OCI-LY1 (cell line): ENCODE results near the gene SPOCK1.

Experiments used
- H2AFZ ChIP-seq: fragments of 200-600 bp; sonication (generic), shearing (Covaris generic); 2 replicates; pipeline ENCODE4 v1.6.0; 2014; ENCODE audit warnings: antibody characterized with exemption, mild to moderate bottlenecking, low read length
- H3F3A ChIP-seq: fragments of 200-600 bp; sonication (generic), shearing (Covaris generic); 2 replicates; pipeline ENCODE4 v1.6.0; 2014; ENCODE audit warnings: mild to moderate bottlenecking, antibody characterized with exemption, low read length, moderate library complexity; ENCODE audit not compliant: insufficient read depth
- H3K27ac ChIP-seq: fragments of 200-600 bp; sonication (generic); 2 replicates; pipeline ENCODE4 v1.5.1; 2014; ENCODE audit warnings: low read length, mixed run types, mild to moderate bottlenecking, low read depth; ENCODE audit not compliant: poor library complexity, severe bottlenecking
- H3K27me3 ChIP-seq: fragments of 200-600 bp; sonication (generic); 2 replicates; pipeline ENCODE4 v1.6.0; 2014; ENCODE audit warnings: antibody characterized with exemption, mild to moderate bottlenecking, low read length, moderate library complexity; ENCODE audit not compliant: insufficient read depth
- H3K36me3 ChIP-seq: fragments of 200-600 bp; sonication (generic); 2 replicates; pipeline ENCODE4 v1.6.1; 2014; ENCODE audit warnings: mild to moderate bottlenecking, antibody characterized with exemption, low read length, moderate library complexity, mixed read lengths; ENCODE audit not compliant: insufficient read depth
- H3K4me1 ChIP-seq: fragments of 200-600 bp; sonication (generic); 2 replicates; pipeline ENCODE4 v1.5.1; 2014; ENCODE audit warnings: mild to moderate bottlenecking, low read length, moderate library complexity; ENCODE audit not compliant: insufficient read depth, severe bottlenecking
- H3K4me2 ChIP-seq: fragments of 200-600 bp; sonication (generic), shearing (Covaris generic); 2 replicates; pipeline ENCODE4 v1.6.1; 2014; ENCODE audit warnings: low read length
- H3K4me3 ChIP-seq: fragments of 200-600 bp; sonication (generic); 2 replicates; pipeline ENCODE4 v1.5.1; 2014; ENCODE audit warnings: low read length, low read depth, mild to moderate bottlenecking, mixed read lengths; ENCODE audit not compliant: poor library complexity, severe bottlenecking
- H3K79me2 ChIP-seq: fragments of 200-600 bp; shearing (Covaris generic); 2 replicates; pipeline ENCODE4 v1.6.1; 2016; ENCODE audit warnings: mixed run types, low read length, mixed read lengths; ENCODE audit not compliant: insufficient read depth
- H3K9ac ChIP-seq: fragments of 200-600 bp; sonication (generic), shearing (Covaris generic); 2 replicates; pipeline ENCODE4 v1.6.1; 2014; ENCODE audit warnings: mild to moderate bottlenecking, low read length, mixed read lengths
- H3K9me2 ChIP-seq: fragments of 200-600 bp; sonication (generic), shearing (Covaris generic); 2 replicates; pipeline ENCODE4 v1.6.1; 2014; ENCODE audit warnings: low read depth, mild to moderate bottlenecking, low read length, mixed read lengths
- H3K9me3 ChIP-seq: fragments of 200-600 bp; shearing (Covaris generic); 2 replicates; pipeline ENCODE4 v1.6.1; 2014; ENCODE audit warnings: low read length, mixed read lengths
- H4K20me1 ChIP-seq: fragments of 200-600 bp; sonication (generic), shearing (Covaris generic); 2 replicates; pipeline ENCODE4 v1.6.0; 2016; ENCODE audit warnings: mild to moderate bottlenecking, low read length; ENCODE audit not compliant: insufficient read depth
- EZH2 ChIP-seq: fragments of 200-600 bp; sonication (generic), shearing (Covaris generic); IDR thresholded peaks from 2 replicates; pipeline ENCODE4 v1.8.0; 2017; ENCODE audit warnings: borderline replicate concordance, mixed run types, mild to moderate bottlenecking, antibody characterized with exemption, low read length, moderate library complexity, mixed read lengths
- TF ChIP-seq, protein P1 (sequence below): fragments of 200-600 bp; sonication (generic), shearing (Covaris generic); IDR thresholded peaks from 2 replicates; pipeline ENCODE4 v1.5.1; 2017; ENCODE audit warnings: mild to moderate bottlenecking, antibody characterized with exemption, low read length, moderate library complexity, mixed read lengths

Gene SPOCK1

DNA sequence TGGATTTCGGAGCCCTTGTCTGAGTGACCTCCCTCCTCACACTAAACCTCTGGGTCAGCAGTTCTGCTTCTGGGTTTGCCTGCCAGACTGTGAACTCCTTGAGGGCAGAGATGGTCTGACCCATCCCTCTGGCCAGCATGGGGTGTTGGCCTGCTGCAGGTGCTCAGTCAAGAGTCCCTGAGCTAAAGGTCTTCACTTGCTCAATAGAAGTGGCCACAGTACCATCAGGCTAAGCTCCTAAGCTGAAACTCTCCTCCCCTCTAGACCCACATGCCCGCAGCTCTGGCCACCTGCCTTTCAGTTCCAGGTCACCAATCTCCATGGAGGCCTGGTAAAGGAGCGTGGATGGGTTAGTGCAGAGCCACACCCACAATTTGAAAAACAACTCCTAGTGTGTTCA, 316.6 kb downstream of the SPOCK1 start:
- no peaks in the 10 kb centered on the region for H3K79me2 ChIP-seq
- H3K9me2 ChIP-seq = no peaks in the 10 kb centered on the region
- H3K9me3 ChIP-seq = no peaks in the 10 kb centered on the region
- TF ChIP-seq EZH2 = no peak
- TF ChIP-seq, protein P1, sequence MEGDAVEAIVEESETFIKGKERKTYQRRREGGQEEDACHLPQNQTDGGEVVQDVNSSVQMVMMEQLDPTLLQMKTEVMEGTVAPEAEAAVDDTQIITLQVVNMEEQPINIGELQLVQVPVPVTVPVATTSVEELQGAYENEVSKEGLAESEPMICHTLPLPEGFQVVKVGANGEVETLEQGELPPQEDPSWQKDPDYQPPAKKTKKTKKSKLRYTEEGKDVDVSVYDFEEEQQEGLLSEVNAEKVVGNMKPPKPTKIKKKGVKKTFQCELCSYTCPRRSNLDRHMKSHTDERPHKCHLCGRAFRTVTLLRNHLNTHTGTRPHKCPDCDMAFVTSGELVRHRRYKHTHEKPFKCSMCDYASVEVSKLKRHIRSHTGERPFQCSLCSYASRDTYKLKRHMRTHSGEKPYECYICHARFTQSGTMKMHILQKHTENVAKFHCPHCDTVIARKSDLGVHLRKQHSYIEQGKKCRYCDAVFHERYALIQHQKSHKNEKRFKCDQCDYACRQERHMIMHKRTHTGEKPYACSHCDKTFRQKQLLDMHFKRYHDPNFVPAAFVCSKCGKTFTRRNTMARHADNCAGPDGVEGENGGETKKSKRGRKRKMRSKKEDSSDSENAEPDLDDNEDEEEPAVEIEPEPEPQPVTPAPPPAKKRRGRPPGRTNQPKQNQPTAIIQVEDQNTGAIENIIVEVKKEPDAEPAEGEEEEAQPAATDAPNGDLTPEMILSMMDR = no peak
- H3K27ac ChIP-seq = no peak overlapping the region
- H2AFZ ChIP-seq = no peak overlapping the region
- no peak overlapping the region for H3K4me3 ChIP-seq
- no peak overlapping the region for H3K9ac ChIP-seq
- H3K4me1 ChIP-seq = no peaks in the 10 kb centered on the region
- H4K20me1 ChIP-seq = no peaks in the 10 kb centered on the region
- H3K27me3 ChIP-seq = no peaks in the 10 kb centered on the region; the same call in 1 of the 2 replicates
- no peaks in the 10 kb centered on the region for H3F3A ChIP-seq
- no peaks in the 10 kb centered on the region for H3K36me3 ChIP-seq
- no peak overlapping the region for H3K4me2 ChIP-seq

DNA sequence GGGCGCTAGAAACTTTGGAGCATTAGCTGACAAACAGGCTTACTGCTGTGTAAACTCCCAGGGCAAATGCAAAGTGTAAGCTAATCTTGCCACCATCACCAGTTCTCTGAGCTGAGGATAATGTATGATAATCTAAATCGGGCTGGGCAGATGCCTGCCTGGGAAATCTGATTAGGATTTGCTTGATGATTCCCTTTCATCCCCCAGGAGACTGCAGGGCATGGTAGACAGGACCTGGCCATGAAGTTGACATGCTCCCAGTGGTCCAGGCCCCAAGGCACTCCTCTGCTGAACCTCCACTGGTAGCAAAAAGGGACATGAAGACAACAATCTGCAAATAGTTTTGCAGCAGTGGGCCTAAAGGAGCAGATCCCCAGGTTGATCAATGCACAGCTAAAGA, 317.5 kb downstream of the SPOCK1 start:
- Histone ChIP-seq H3K36me3 (no peaks in the 10 kb centered on the region), H3K27me3 (no peaks in the 10 kb centered on the region; the same call in 1 of the 2 replicates), H3K9me3 (no peaks in the 10 kb centered on the region), H3K9ac (no peak overlapping the region), H3K4me2 (no peak overlapping the region), H3K27ac (no peak overlapping the region), H2AFZ (no peak overlapping the region), H3F3A (no peaks in the 10 kb centered on the region), H3K4me3 (no peak overlapping the region), H4K20me1 (no peaks in the 10 kb centered on the region), H3K79me2 (no peaks in the 10 kb centered on the region), H3K4me1 (no peaks in the 10 kb centered on the region), H3K9me2 (no peaks in the 10 kb centered on the region)
- no peak for TF ChIP-seq EZH2
- TF ChIP-seq, protein P1 = no peak

DNA sequence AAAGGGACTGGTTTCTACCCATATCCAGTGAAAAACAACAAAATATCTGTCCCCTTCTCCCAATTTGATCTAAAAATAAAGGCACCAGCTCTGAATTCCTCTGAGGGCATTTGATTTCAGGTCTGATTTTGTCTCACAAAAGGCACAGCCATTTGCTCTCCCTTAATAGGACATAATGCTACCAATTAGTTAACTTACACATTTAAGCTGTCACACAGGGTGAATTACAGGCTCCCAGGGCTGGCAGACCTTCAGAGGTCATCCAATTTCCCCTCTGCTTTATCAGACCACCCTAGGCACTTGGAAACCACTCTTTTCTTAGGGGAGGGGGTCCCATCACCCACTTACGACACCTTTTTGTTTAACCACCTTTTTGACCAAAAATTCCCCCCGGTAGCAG, 319.9 kb downstream of the SPOCK1 start:
- no peak overlapping the region for H2AFZ ChIP-seq
- no peak overlapping the region for H3K9ac ChIP-seq
- H3K4me2 ChIP-seq = no peak overlapping the region
- no peaks in the 10 kb centered on the region for H3K9me3 ChIP-seq
- H3K4me3 ChIP-seq = no peak overlapping the region
- H3K27me3 ChIP-seq = no peaks in the 10 kb centered on the region; the same call in 1 of the 2 replicates
- no peaks in the 10 kb centered on the region for H3K9me2 ChIP-seq
- no peaks in the 10 kb centered on the region for H3K4me1 ChIP-seq
- H4K20me1 ChIP-seq = no peaks in the 10 kb centered on the region
- TF ChIP-seq, protein P1 = no peak
- no peak for TF ChIP-seq EZH2
- no peaks in the 10 kb centered on the region for H3F3A ChIP-seq
- no peaks in the 10 kb centered on the region for H3K79me2 ChIP-seq
- no peaks in the 10 kb centered on the region for H3K36me3 ChIP-seq
- H3K27ac ChIP-seq = no peak overlapping the region
